ENCODE measurements around the gene CELA1. TPM values are rescaled to one million over a fixed set of nuclear protein-coding genes. Genes with fewer than 3 reads are reported as not detected.

Gene CELA1
- total RNA-seq, 2 experiments from 2014 or later, result not detected

DNA sequence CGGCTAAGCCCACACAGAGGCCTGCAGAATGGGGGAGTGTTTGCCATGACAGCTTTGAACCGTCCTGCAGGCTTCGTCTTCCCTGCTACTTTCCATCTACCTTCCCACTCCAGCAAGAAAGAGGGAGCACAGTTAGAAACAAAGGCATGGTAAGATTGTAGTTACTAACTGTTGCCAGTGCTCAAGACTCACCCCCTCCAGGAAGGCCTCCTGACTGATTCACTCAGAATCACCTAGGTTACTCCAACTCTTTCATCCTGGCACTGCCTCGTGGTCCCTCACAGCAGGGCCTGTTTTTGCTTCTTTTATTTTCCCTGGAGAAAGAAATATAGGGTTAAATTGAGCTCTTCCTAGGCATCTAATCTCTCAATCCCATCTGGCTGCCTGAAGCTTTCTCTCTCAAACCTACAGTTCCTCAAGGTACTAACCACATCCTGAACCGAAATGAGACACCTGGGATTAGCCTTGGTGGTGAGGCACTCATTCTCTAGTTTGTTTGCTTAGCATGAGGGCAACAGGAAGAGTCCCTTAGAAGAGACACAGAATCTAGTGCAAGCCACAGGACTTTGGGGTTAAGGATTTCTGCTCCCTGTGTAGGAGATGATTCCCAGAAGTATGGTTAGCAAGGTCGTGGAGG is 36.9 kb upstream of the CELA1 start:
- H3K4me1 Mint-ChIP-seq, result peaks cover 38% of the 10 kb centered on the region
- H3K27ac Mint-ChIP-seq, result peak overlapping the region; percentile 65
- peak; percentile 59 for ATAC-seq (ENCODE audit: low read depth)
- peaks cover 33% of the 10 kb centered on the region for H3K36me3 Mint-ChIP-seq
- no peak for DNase-seq
- POLR2A ChIA-PET, result interaction anchor here (1.0 to 1.9 kb wide), 4 partner anchors 8 to 14 kb away, joined by 3 to 7 read pairs (median 6); no protein-coding TSS in a partner anchor
- H3K9me3 Mint-ChIP-seq, result no peaks in the 10 kb centered on the region
- H3K27me3 Mint-ChIP-seq, result no peaks in the 10 kb centered on the region
- H3K4me3 Mint-ChIP-seq, result peak overlapping the region; percentile 23

- no peaks in the 10 kb centered on the region for H3K27me3 Mint-ChIP-seq
- no peaks in the 10 kb centered on the region for H3K9me3 Mint-ChIP-seq
- no peak for ATAC-seq (ENCODE audit: low read depth)
- H3K36me3 Mint-ChIP-seq, result peaks cover 41% of the 10 kb centered on the region
- no peak overlapping the region for H3K4me3 Mint-ChIP-seq
- H3K4me1 Mint-ChIP-seq, result peaks cover 29% of the 10 kb centered on the region
- POLR2A ChIA-PET, result no interaction called here
- H3K27ac Mint-ChIP-seq, result peak overlapping the region; percentile 37
- no peak for DNase-seq
Observed at GRCh38 chr12:51382173-51382572, 35.7 kb upstream of the CELA1 start.

DNA sequence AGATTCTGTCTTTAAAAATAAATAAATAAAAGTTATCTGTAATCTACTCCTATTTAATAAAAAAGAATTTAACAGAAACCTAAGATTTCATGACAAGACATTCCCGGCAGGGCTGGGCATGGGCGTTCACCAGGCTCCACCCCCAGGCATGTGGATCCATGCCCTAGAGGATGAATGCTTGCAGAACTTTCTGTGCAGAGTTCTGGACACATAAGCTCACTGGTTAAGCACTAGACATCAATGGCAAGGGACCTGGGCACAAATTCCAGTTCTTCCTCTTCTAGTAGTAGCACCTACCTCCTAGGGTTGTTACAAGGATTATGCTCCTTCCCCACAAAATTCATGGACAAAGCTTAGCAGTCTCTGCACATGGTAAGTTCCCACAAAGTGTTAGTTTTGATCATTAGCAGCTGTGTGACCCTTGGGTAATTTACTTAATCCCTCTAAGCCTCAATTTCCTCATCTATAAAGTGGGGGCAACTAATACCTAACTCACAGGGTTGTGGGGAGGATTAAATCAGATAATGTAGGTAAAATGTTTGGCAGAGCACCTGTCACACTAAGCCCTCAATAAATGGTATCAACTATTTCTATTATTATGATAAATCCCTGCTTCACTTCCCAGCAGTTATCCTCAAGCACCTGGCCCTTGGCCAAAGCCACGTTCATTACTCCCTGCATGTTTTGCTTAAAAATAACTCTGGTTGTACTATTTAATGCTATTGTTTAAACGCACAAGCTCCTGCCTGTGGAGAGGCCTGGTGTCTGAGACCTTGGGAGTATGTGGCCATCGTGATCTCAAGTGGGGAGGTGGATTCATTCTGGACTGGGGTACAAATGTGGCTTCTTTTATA is 35.0 kb upstream of the CELA1 start:
- H3K4me1 Mint-ChIP-seq, result peaks cover 25% of the 10 kb centered on the region
- H3K36me3 Mint-ChIP-seq, result peaks cover 42% of the 10 kb centered on the region
- no peaks in the 10 kb centered on the region for H3K9me3 Mint-ChIP-seq
- DNase-seq, result no peak
- H3K4me3 Mint-ChIP-seq, result no peak overlapping the region
- no peaks in the 10 kb centered on the region for H3K27me3 Mint-ChIP-seq
- ATAC-seq (ENCODE audit: low read depth), result no peak
- POLR2A ChIA-PET, result interaction anchor here (1.3 kb wide), 1 partner anchor 8 kb away, joined by 3 read pairs; no protein-coding TSS in a partner anchor
- H3K27ac Mint-ChIP-seq, result no peak overlapping the region

GRCh38 chr12:51379571-51379970 is 33.1 kb upstream of the CELA1 start:
- no peak for ATAC-seq (ENCODE audit: low read depth)
- POLR2A ChIA-PET, result no interaction called here
- H3K9me3 Mint-ChIP-seq, result no peaks in the 10 kb centered on the region

GRCh38 chr12:51378749-51379148 is 32.3 kb upstream of the CELA1 start:
- no peak overlapping the region for H3K27ac Mint-ChIP-seq
- H3K4me1 Mint-ChIP-seq, result peaks cover 22% of the 10 kb centered on the region
- no peak for DNase-seq
- H3K36me3 Mint-ChIP-seq, result peaks cover 44% of the 10 kb centered on the region
- H3K9me3 Mint-ChIP-seq, result no peaks in the 10 kb centered on the region
- no peak overlapping the region for H3K4me3 Mint-ChIP-seq
- ATAC-seq (ENCODE audit: low read depth), result no peak
- H3K27me3 Mint-ChIP-seq, result no peaks in the 10 kb centered on the region
- POLR2A ChIA-PET, result no interaction called here

More at GRCh38 chr12:51379571-51379970, 33.1 kb upstream of the CELA1 start:
- H3K4me1 Mint-ChIP-seq, result peaks cover 27% of the 10 kb centered on the region
- H3K36me3 Mint-ChIP-seq, result peaks cover 42% of the 10 kb centered on the region
- H3K27me3 Mint-ChIP-seq, result no peaks in the 10 kb centered on the region
- H3K4me3 Mint-ChIP-seq, result no peak overlapping the region
- no peak for DNase-seq
- H3K27ac Mint-ChIP-seq, result no peak overlapping the region

GRCh38 chr12:51377099-51377984 is 30.9 kb upstream of the CELA1 start:
- Mint-ChIP-seq H3K27ac (no peak overlapping the region), H3K27me3 (no peaks in the 10 kb centered on the region), H3K9me3 (no peaks in the 10 kb centered on the region), H3K4me1 (peaks cover 16% of the 10 kb centered on the region), H3K4me3 (no peak overlapping the region), H3K36me3 (peaks cover 53% of the 10 kb centered on the region)
- ATAC-seq (ENCODE audit: low read depth) (no peak), DNase-seq (no peak)
- POLR2A ChIA-PET, result interaction anchor here (1.3 kb wide), 1 partner anchor 18 kb away, joined by 3 read pairs; no protein-coding TSS in a partner anchor

GRCh38 chr12:51374856-51375255 is 28.4 kb upstream of the CELA1 start:
- ATAC-seq (ENCODE audit: low read depth) (no peak), DNase-seq (no peak)
- Mint-ChIP-seq H3K4me1 (peaks cover 18% of the 10 kb centered on the region), H3K36me3 (peaks cover 42% of the 10 kb centered on the region), H3K9me3 (no peaks in the 10 kb centered on the region), H3K4me3 (no peak overlapping the region), H3K27ac (no peak overlapping the region), H3K27me3 (no peaks in the 10 kb centered on the region)
- POLR2A ChIA-PET, result no interaction called here

GRCh38 chr12:51374361-51374760 is 27.9 kb upstream of the CELA1 start:
- DNase-seq (no peak), ATAC-seq (ENCODE audit: low read depth) (no peak)
- Mint-ChIP-seq H3K4me1 (peaks cover 22% of the 10 kb centered on the region), H3K27me3 (no peaks in the 10 kb centered on the region), H3K27ac (no peak overlapping the region), H3K36me3 (peaks cover 44% of the 10 kb centered on the region), H3K9me3 (no peaks in the 10 kb centered on the region), H3K4me3 (no peak overlapping the region)
- POLR2A ChIA-PET, result no interaction called here

- peaks cover 39% of the 10 kb centered on the region for H3K36me3 Mint-ChIP-seq
- ATAC-seq (ENCODE audit: low read depth), result no peak
- DNase-seq, result no peak
- no peaks in the 10 kb centered on the region for H3K9me3 Mint-ChIP-seq
- no peak overlapping the region for H3K4me3 Mint-ChIP-seq
- POLR2A ChIA-PET, result no interaction called here
- no peaks in the 10 kb centered on the region for H3K27me3 Mint-ChIP-seq
- no peak overlapping the region for H3K27ac Mint-ChIP-seq
- peaks cover 33% of the 10 kb centered on the region for H3K4me1 Mint-ChIP-seq
Observed at GRCh38 chr12:51373187-51373586, 26.7 kb upstream of the CELA1 start.

GRCh38 chr12:51372021-51372420 is 25.5 kb upstream of the CELA1 start:
- H3K36me3 Mint-ChIP-seq, result peaks cover 36% of the 10 kb centered on the region
- DNase-seq (no peak), ATAC-seq (ENCODE audit: low read depth) (no peak)
- H3K9me3 Mint-ChIP-seq, result no peaks in the 10 kb centered on the region
- no peak overlapping the region for H3K4me3 Mint-ChIP-seq
- no peak overlapping the region for H3K27ac Mint-ChIP-seq
- POLR2A ChIA-PET, result interaction anchor here (1.0 to 1.3 kb wide), 2 partner anchors 19 to 111 kb away, joined by 3 to 4 read pairs; partner anchors contain the start of gene GALNT6
- H3K27me3 Mint-ChIP-seq, result no peaks in the 10 kb centered on the region
- H3K4me1 Mint-ChIP-seq, result peaks cover 40% of the 10 kb centered on the region

DNA sequence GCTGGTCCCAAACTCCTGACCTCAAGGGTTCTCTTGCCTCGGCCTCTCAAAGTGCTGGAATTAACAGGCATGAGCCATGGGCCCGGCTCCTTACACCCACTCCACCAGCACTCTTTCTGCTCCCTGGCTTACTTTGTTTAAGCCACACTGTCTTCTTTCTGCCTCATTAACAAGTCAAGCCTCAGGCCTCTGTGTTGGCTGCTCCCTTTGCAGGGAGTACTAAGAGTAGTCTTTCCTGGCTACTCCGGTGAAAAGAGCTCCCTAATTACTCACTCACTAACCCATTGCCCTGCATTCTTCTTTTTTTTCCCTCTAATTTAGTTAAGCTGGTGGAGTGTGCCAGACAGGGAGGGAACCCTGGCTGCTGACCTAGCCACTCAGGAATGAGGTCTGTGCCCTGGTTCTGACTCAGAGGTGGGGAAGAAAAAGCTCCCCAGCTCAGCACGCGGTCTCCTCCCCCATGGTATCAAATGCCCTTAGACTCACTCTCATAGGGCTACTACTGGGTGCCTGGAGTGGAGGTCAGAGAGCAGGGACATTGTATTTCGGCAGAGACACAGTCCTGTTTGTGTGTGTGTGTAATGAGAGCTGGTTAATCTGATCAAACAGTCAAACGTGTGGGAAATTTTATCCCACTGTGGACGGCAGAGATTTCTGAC is 24.9 kb upstream of the CELA1 start:
- Mint-ChIP-seq H3K9me3 (no peaks in the 10 kb centered on the region), H3K4me1 (peaks cover 42% of the 10 kb centered on the region), H3K27ac (no peak overlapping the region), H3K36me3 (peaks cover 34% of the 10 kb centered on the region), H3K27me3 (no peaks in the 10 kb centered on the region), H3K4me3 (no peak overlapping the region)
- no peak for ATAC-seq (ENCODE audit: low read depth)
- no peak for DNase-seq
- POLR2A ChIA-PET, result interaction anchor here (1.0 to 1.3 kb wide), 2 partner anchors 20 to 112 kb away, joined by 3 to 4 read pairs; partner anchors contain the start of gene GALNT6

- POLR2A ChIA-PET, result no interaction called here
- H3K27ac Mint-ChIP-seq, result no peak overlapping the region
- no peaks in the 10 kb centered on the region for H3K9me3 Mint-ChIP-seq
- H3K4me3 Mint-ChIP-seq, result no peak overlapping the region
- H3K27me3 Mint-ChIP-seq, result no peaks in the 10 kb centered on the region
- ATAC-seq (ENCODE audit: low read depth) (no peak), DNase-seq (no peak)
- peaks cover 42% of the 10 kb centered on the region for H3K4me1 Mint-ChIP-seq
- peaks cover 34% of the 10 kb centered on the region for H3K36me3 Mint-ChIP-seq
Observed at GRCh38 chr12:51370667-51371066, 24.2 kb upstream of the CELA1 start.

Measured in activated naive CD8-positive, alpha-beta T cell treated with anti-CD3 and anti-CD28 coated beads, Interleukin-2, amount 10 ng/mL, durations not matched to agents 7 days and 5 days (primary cell).